OCI-LY1 (cell line): ENCODE results near the gene SLC15A4.

ENCODE experiments used
- EZH2 ChIP-seq: fragments of 200-600 bp; sonication (generic), shearing (Covaris generic); IDR thresholded peaks from 2 replicates; pipeline ENCODE4 v1.8.0; 2017; ENCODE audit warnings: borderline replicate concordance, mixed run types, mild to moderate bottlenecking, antibody characterized with exemption, low read length, moderate library complexity, mixed read lengths
- TF ChIP-seq, protein P1 (sequence below): fragments of 200-600 bp; sonication (generic), shearing (Covaris generic); IDR thresholded peaks from 2 replicates; pipeline ENCODE4 v1.5.1; 2017; ENCODE audit warnings: mild to moderate bottlenecking, antibody characterized with exemption, low read length, moderate library complexity, mixed read lengths

DNA sequence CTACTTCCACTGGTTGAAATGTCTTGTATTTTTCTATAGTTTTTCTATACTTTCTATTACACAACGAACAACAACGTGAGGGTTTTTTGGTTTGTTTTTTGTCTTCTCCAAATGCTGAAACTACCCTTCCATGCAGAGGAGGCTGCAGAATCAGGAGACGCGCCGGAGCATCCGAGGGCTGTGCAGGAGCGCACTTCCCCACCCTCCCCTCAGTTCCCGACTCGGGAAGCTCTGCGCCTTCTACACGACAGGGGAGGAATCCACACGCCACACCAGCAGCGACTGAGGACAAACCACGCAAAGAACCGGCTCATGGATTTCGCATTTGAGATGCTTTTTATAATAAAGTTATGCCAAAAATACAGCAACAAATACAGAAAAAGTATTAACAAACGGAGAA lies 30.9 kb downstream of the SLC15A4 start:
- TF ChIP-seq, protein P1, sequence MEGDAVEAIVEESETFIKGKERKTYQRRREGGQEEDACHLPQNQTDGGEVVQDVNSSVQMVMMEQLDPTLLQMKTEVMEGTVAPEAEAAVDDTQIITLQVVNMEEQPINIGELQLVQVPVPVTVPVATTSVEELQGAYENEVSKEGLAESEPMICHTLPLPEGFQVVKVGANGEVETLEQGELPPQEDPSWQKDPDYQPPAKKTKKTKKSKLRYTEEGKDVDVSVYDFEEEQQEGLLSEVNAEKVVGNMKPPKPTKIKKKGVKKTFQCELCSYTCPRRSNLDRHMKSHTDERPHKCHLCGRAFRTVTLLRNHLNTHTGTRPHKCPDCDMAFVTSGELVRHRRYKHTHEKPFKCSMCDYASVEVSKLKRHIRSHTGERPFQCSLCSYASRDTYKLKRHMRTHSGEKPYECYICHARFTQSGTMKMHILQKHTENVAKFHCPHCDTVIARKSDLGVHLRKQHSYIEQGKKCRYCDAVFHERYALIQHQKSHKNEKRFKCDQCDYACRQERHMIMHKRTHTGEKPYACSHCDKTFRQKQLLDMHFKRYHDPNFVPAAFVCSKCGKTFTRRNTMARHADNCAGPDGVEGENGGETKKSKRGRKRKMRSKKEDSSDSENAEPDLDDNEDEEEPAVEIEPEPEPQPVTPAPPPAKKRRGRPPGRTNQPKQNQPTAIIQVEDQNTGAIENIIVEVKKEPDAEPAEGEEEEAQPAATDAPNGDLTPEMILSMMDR = no peak
- no peak for TF ChIP-seq EZH2
